ENCODE data around the gene TMEM175. TPM values are rescaled to one million over a fixed set of nuclear protein-coding genes. Genes with fewer than 3 reads are reported as not detected.

TMEM175 gene
- total and polyA plus RNA-seq, 9 of the 15 experiments (the other 6 are each of a cell fraction or from before 2014, with no cell fraction given) = 0.13 to 30.9 (median 9.4) TPM

DNA sequence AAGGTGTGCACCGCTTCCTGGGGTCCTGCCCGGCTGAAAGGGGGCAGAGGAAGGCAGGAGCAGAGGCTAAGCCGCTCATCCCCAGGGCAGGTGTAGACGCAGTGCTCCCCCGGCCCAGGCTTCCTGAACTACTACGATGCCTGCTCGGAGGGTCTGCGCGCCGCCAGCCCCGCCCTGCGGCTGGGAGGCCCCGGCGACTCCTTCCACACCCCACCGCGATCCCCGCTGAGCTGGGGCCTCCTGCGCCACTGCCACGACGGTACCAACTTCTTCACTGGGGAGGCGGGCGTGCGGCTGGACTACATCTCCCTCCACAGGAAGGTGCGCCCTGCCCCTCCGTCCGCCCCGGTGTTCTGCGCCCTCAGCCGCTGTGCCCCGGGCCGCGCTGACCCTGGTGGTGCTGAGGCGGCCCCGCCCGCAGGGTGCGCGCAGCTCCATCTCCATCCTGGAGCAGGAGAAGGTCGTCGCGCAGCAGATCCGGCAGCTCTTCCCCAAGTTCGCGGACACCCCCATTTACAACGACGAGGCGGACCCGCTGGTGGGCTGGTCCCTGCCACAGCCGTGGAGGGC lies 69.4 kb downstream of the TMEM175 start:
- FAIRE-seq = no peak
- CTCF ChIA-PET (ENCODE audit: low intra/inter-chr PET ratio) = no interaction called here

More for the DNA sequence above, 69.4 kb downstream of the TMEM175 start:
- Histone ChIP-seq H3K9ac (ENCODE audit: insufficient read depth in 1 of 2, low read depth in 2 of 2, low read length in 2 of 2) (no peak overlapping the region), H3K4me3 (no peak overlapping the region), H2AFZ (ENCODE audit: low read depth, low read length) (no peak overlapping the region), H3K79me2 (ENCODE audit: control insufficient read depth, insufficient read depth, low read length) (peaks cover 1% of the 10 kb centered on the region; the same call in 1 of the 3 replicates), H3K27ac (ENCODE audit: extremely low read depth, low read depth, low read length) (no peak overlapping the region), H3K36me3 (ENCODE audit: control insufficient read depth, insufficient read depth, low read length) (no peaks in the 10 kb centered on the region), H3K9me1 (ENCODE audit: control insufficient read depth, insufficient read depth, low read length) (no peaks in the 10 kb centered on the region), H3K9me3 (replicated peaks; ENCODE audit: control insufficient read depth, insufficient read depth, low read depth, low read length) (no peaks in the 10 kb centered on the region), H3K4me1 (replicated peaks in 1 of 2; ENCODE audit: control insufficient read depth in 2 of 2, insufficient read depth in 2 of 2, low read length in 2 of 2) (peaks cover 4 to 51% of the 10 kb centered on the region in 2 experiments), H4K20me1 (replicated peaks; ENCODE audit: control insufficient read depth, insufficient read depth, low read length) (no peaks in the 10 kb centered on the region), H3K4me2 (ENCODE audit: insufficient read depth, low read length) (no peak overlapping the region), H3K27me3 (ENCODE audit: control insufficient read depth in 2 of 2, insufficient read depth in 2 of 2, low read length in 2 of 2) (no peaks in the 10 kb centered on the region)
- no peak for DNase-seq (ENCODE audit: extremely low read depth in 1 of 4, low spot score in 3 of 4)
- intact Hi-C loops (cut with micrococcal nuclease) = no loop called here
- BruUV-seq (replicated peaks) = no TSS peak
- POLR2A ChIA-PET = no interaction called here
- TF ChIP-seq, protein P1, sequence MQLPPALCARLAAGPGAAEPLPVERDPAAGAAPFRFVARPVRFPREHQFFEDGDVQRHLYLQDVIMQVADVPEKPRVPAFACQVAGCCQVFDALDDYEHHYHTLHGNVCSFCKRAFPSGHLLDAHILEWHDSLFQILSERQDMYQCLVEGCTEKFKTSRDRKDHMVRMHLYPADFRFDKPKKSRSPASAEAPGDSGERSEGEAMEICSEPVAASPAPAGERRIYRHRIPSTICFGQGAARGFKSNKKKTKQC (CRISPR knock-in tag; IDR thresholded peaks at IDR 0.05) = no peak
- 0 out of 2 replicates have a peak, but pooled peaks have one; percentile 37 for TF ChIP-seq POLR2G (IDR thresholded peaks at IDR 0.05; ENCODE audit: low read depth, low read length)
- no peak for TF ChIP-seq ESRRA (IDR thresholded peaks at IDR 0.05; ENCODE audit: borderline replicate concordance, low read depth)
- TF ChIP-seq, protein P2, sequence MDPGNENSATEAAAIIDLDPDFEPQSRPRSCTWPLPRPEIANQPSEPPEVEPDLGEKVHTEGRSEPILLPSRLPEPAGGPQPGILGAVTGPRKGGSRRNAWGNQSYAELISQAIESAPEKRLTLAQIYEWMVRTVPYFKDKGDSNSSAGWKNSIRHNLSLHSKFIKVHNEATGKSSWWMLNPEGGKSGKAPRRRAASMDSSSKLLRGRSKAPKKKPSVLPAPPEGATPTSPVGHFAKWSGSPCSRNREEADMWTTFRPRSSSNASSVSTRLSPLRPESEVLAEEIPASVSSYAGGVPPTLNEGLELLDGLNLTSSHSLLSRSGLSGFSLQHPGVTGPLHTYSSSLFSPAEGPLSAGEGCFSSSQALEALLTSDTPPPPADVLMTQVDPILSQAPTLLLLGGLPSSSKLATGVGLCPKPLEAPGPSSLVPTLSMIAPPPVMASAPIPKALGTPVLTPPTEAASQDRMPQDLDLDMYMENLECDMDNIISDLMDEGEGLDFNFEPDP (CRISPR knock-in tag; IDR thresholded peaks at IDR 0.05) = no peak
- TF ChIP-seq ZBTB8A (IDR thresholded peaks at IDR 0.05; ENCODE audit: partially characterized antibody) = no peak
- no peak for TF ChIP-seq ZFX (CRISPR knock-in tag; IDR thresholded peaks at IDR 0.05)
- TF ChIP-seq CBX5 (IDR thresholded peaks at IDR 0.05; ENCODE audit: borderline replicate concordance, low read depth) = no peak
- 97% methylated on average over 20 of the region's 48 CpGs for WGBS (ENCODE audit: insufficient coverage, low coverage, missing lambda C conversion rate)
- no peak for ATAC-seq
- in situ Hi-C loops (cut with MboI) = no loop called here

Measured in K562 (cell line).